ENCODE results near the gene GPN1. TPM values are rescaled to one million over a fixed set of nuclear protein-coding genes. Genes with fewer than 3 reads are reported as not detected.

GPN1 gene
- polyA plus RNA-seq, 2 of the 4 experiments (the other 2 are of a cell fraction), result 59.8 to 98.9 TPM

DNA sequence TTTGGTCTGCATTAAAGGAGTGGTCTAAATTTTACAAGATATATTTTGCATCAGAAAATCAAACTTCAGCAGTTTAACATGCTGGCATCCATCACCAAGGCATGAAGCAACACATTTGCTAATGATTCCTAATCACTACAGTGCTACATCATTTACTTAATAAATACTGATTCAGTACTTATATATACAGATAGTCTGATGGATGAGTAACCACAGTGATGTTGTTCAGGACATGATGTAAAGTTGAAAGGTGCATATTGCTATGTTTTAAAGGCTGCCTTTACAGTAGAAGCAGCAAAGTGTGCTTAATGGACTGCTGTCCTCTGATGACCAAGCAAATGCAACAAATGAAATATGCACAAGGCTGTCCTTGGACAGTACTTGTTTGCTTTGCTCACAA is 23.5 kb downstream of the GPN1 start:
- POLR2A ChIA-PET, result no interaction called here
- FAIRE-seq, result no peak
- Histone ChIP-seq H3K9me3 (no peaks in the 10 kb centered on the region), H3K27ac (no peak overlapping the region), H3K4me3 (no peak overlapping the region), H3K4me2 (no peak overlapping the region), H3K4me1 (peaks cover 6% of the 10 kb centered on the region; the same call in 2 of the 3 replicates)
- CTCF ChIA-PET, result interaction anchor here (1.0 kb wide), 1 partner anchor 31 kb away, joined by 3 read pairs; no protein-coding TSS in a partner anchor
- no peak for ATAC-seq
- no peak for DNase-seq (ENCODE audit: low read depth in 1 of 2, low spot score in 1 of 2)
- no peak for TF ChIP-seq HOXB5 (CRISPR knock-in tag; IDR thresholded peaks at IDR 0.05)
- TF ChIP-seq, protein P1, sequence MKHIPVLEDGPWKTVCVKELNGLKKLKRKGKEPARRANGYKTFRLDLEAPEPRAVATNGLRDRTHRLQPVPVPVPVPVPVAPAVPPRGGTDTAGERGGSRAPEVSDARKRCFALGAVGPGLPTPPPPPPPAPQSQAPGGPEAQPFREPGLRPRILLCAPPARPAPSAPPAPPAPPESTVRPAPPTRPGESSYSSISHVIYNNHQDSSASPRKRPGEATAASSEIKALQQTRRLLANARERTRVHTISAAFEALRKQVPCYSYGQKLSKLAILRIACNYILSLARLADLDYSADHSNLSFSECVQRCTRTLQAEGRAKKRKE (CRISPR knock-in tag; IDR thresholded peaks at IDR 0.05; ENCODE audit: low read depth), result no peak
- TF ChIP-seq FOSL2 (IDR thresholded peaks at IDR 0.05), result no peak
- no peak for TF ChIP-seq FOSL2 (CRISPR knock-in tag; IDR thresholded peaks at IDR 0.05)
- no peak for TF ChIP-seq MYC (IDR thresholded peaks at IDR 0.05; ENCODE audit: borderline replicate concordance, low read length)
- no peak for TF ChIP-seq CEBPB (IDR thresholded peaks at IDR 0.05)
- TF ChIP-seq POLR2AphosphoS2 (conservative IDR thresholded peaks at IDR 0.05; ENCODE audit: low read length), result no peak
- TF ChIP-seq MAZ (IDR thresholded peaks at IDR 0.05; ENCODE audit: borderline replicate concordance, low read depth, low read length), result no peak
- no peak for TF ChIP-seq POLR2A (IDR thresholded peaks at IDR 0.05; ENCODE audit: low read length)
- TF ChIP-seq, protein P2, sequence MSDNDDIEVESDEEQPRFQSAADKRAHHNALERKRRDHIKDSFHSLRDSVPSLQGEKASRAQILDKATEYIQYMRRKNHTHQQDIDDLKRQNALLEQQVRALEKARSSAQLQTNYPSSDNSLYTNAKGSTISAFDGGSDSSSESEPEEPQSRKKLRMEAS (IDR thresholded peaks at IDR 0.05), result no peak
- TF ChIP-seq, protein P3, sequence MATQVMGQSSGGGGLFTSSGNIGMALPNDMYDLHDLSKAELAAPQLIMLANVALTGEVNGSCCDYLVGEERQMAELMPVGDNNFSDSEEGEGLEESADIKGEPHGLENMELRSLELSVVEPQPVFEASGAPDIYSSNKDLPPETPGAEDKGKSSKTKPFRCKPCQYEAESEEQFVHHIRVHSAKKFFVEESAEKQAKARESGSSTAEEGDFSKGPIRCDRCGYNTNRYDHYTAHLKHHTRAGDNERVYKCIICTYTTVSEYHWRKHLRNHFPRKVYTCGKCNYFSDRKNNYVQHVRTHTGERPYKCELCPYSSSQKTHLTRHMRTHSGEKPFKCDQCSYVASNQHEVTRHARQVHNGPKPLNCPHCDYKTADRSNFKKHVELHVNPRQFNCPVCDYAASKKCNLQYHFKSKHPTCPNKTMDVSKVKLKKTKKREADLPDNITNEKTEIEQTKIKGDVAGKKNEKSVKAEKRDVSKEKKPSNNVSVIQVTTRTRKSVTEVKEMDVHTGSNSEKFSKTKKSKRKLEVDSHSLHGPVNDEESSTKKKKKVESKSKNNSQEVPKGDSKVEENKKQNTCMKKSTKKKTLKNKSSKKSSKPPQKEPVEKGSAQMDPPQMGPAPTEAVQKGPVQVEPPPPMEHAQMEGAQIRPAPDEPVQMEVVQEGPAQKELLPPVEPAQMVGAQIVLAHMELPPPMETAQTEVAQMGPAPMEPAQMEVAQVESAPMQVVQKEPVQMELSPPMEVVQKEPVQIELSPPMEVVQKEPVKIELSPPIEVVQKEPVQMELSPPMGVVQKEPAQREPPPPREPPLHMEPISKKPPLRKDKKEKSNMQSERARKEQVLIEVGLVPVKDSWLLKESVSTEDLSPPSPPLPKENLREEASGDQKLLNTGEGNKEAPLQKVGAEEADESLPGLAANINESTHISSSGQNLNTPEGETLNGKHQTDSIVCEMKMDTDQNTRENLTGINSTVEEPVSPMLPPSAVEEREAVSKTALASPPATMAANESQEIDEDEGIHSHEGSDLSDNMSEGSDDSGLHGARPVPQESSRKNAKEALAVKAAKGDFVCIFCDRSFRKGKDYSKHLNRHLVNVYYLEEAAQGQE (IDR thresholded peaks at IDR 0.05), result no peak

DNA sequence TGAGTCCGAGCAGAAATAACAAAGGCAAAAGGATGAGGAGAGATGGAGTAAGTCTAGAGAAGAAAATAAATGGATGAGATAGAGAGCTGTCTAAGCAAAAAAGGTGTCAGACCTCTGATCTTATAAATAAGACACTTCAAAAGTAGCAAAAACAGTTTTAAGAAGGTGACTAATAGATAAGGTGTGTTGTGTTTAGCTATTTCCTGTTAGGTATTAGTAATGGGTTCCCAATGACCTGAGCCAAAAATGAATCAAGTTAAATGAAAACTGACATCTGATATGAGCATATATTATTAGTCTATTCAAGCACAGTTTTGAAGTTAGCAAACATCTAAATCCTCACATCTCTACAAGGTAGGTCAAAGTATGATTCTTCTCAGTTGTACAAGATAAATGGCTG is 23.9 kb downstream of the GPN1 start:
- WGBS (ENCODE audit: missing lambda C conversion rate), result 91% methylated on average over 1 of the region's 1 CpG
- Histone ChIP-seq H3K4me2 (no peak overlapping the region), H3K4me3 (no peak overlapping the region), H3K27ac (no peak overlapping the region), H3K4me1 (peaks cover 6% of the 10 kb centered on the region; the same call in 2 of the 3 replicates), H3K9me3 (no peaks in the 10 kb centered on the region)
- FAIRE-seq (no peak), ATAC-seq (no peak), DNase-seq (ENCODE audit: low read depth in 1 of 2, low spot score in 1 of 2) (no peak)
- POLR2A ChIA-PET, result interaction anchor here (0.9 kb wide), 1 partner anchor 24 kb away, joined by 3 read pairs; the partner anchor contains the start of gene GPN1
- TF ChIP-seq GATA3 (IDR thresholded peaks at IDR 0.05; ENCODE audit: borderline replicate concordance), result no peak
- TF ChIP-seq, protein P4, sequence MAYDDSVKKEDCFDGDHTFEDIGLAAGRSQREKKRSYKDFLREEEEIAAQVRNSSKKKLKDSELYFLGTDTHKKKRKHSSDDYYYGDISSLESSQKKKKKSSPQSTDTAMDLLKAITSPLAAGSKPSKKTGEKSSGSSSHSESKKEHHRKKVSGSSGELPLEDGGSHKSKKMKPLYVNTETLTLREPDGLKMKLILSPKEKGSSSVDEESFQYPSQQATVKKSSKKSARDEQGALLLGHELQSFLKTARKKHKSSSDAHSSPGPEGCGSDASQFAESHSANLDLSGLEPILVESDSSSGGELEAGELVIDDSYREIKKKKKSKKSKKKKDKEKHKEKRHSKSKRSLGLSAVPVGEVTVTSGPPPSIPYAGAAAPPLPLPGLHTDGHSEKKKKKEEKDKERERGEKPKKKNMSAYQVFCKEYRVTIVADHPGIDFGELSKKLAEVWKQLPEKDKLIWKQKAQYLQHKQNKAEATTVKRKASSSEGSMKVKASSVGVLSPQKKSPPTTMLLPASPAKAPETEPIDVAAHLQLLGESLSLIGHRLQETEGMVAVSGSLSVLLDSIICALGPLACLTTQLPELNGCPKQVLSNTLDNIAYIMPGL (CRISPR knock-in tag; IDR thresholded peaks at IDR 0.05; ENCODE audit: borderline replicate concordance), result no peak
- TF ChIP-seq, protein P1 (CRISPR knock-in tag; IDR thresholded peaks at IDR 0.05; ENCODE audit: low read depth), result no peak
- TF ChIP-seq ZNF302 (CRISPR knock-in tag; IDR thresholded peaks at IDR 0.05), result no peak
- no peak for TF ChIP-seq HOXB13 (CRISPR knock-in tag; IDR thresholded peaks at IDR 0.05; ENCODE audit: low read depth)
- no peak for TF ChIP-seq FOXS1 (CRISPR knock-in tag; IDR thresholded peaks at IDR 0.05)
- TF ChIP-seq ZFP36 (IDR thresholded peaks at IDR 0.05; ENCODE audit: borderline replicate concordance, partially characterized antibody), result no peak
- no peak for TF ChIP-seq ESRRA (IDR thresholded peaks at IDR 0.05; ENCODE audit: borderline replicate concordance, low read length)
- no peak for TF ChIP-seq JUNB (IDR thresholded peaks at IDR 0.05)
- no peak for TF ChIP-seq SMC3 (IDR thresholded peaks at IDR 0.05)
- TF ChIP-seq NPAS2 (CRISPR knock-in tag; IDR thresholded peaks at IDR 0.05; ENCODE audit: borderline replicate concordance), result no peak
- TF ChIP-seq EHMT2 (IDR thresholded peaks at IDR 0.05; ENCODE audit: low read depth), result no peak
- no peak for TF ChIP-seq CEBPB (IDR thresholded peaks at IDR 0.05)
- CTCF ChIA-PET, result interaction anchor here (1.0 to 3.9 kb wide), 2 partner anchors 30 kb away, joined by 3 to 26 read pairs; no protein-coding TSS in a partner anchor

All from A549 (cell line).